ENCODE results near the gene SURF6. TPM values are rescaled to one million over a fixed set of nuclear protein-coding genes. Genes with fewer than 3 reads are reported as not detected.
A peak's percentile ranks its signal among the peaks of the same experiment; 100 is the strongest.

SURF6 gene
- total RNA-seq, 3 donors from 2014 or later: 23.7 to 24.7 (median 24.0) TPM

- intact Hi-C loops (cut with DNase I, micrococcal nuclease): no loop called here
- peak overlapping the region; percentile 95 for H3K4me3 ChIP-seq
- DNase-seq (no peak), ATAC-seq (no peak)
- no peaks in the 10 kb centered on the region for H3K9me3 ChIP-seq
- H3K36me3 ChIP-seq (ENCODE audit: low read depth): peaks cover 21% of the 10 kb centered on the region
- TF ChIP-seq, protein P1, sequence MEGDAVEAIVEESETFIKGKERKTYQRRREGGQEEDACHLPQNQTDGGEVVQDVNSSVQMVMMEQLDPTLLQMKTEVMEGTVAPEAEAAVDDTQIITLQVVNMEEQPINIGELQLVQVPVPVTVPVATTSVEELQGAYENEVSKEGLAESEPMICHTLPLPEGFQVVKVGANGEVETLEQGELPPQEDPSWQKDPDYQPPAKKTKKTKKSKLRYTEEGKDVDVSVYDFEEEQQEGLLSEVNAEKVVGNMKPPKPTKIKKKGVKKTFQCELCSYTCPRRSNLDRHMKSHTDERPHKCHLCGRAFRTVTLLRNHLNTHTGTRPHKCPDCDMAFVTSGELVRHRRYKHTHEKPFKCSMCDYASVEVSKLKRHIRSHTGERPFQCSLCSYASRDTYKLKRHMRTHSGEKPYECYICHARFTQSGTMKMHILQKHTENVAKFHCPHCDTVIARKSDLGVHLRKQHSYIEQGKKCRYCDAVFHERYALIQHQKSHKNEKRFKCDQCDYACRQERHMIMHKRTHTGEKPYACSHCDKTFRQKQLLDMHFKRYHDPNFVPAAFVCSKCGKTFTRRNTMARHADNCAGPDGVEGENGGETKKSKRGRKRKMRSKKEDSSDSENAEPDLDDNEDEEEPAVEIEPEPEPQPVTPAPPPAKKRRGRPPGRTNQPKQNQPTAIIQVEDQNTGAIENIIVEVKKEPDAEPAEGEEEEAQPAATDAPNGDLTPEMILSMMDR (IDR thresholded peaks at IDR 0.05): no peak
- H3K4me1 ChIP-seq (ENCODE audit: low read depth): peaks cover 19% of the 10 kb centered on the region
Measured at GRCh38 chr9:133348718-133349573, 13.0 kb upstream of the SURF6 start.

- peak; percentile 94 for ATAC-seq
- intact Hi-C loops (cut with DNase I, micrococcal nuclease): no loop called here
Measured at GRCh38 chr9:133347985-133348717, 12.2 kb upstream of the SURF6 start, which contains the start of the genes MED22 and RPL7A. MED22 (minus strand) TSS chr9:133348131; CDS start chr9:133346662, 1,469 bp downstream. RPL7A (plus strand) TSS chr9:133348218; CDS start chr9:133348244, 26 bp downstream.

DNA sequence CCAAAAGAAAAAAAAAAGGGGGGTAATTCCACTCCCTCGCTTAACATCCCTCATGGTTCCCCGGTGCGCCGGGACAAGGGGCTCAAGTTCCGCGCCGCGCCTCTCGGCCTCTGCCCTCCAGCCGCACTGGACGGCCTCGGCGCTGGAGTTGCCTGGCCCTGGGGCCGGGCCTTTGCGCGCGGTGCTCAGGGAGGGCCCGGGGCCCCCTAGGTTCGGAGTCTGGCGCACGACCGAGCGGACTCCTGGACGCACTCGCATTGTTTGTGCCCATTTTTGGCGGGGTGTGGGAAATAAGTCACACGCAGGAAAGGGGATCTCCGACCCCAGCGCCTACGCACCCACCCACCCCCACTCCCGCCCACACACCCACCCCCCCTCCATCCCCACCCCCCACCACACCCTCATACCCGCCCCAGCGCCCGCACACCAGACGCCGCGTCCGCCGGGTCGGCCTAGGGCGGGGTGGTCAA is 11.6 kb upstream of the SURF6 start:
- DNase-seq: peak in 2 of 3 donors; percentile 48 to 71
- peaks cover 20% of the 10 kb centered on the region for H3K36me3 ChIP-seq (ENCODE audit: low read depth)
- H3K4me1 ChIP-seq (ENCODE audit: low read depth): peaks cover 19% of the 10 kb centered on the region
- intact Hi-C loops (cut with DNase I, micrococcal nuclease): no loop called here
- H3K9me3 ChIP-seq: no peaks in the 10 kb centered on the region
- TF ChIP-seq, protein P1 (IDR thresholded peaks at IDR 0.05): no peak
- peak overlapping the region; percentile 95 for H3K4me3 ChIP-seq
- ATAC-seq: peak; percentile 69

More at GRCh38 chr9:133347985-133348717, 12.2 kb upstream of the SURF6 start, which contains the start of the genes MED22 and RPL7A:
- Histone ChIP-seq H3K36me3 (ENCODE audit: low read depth) (peaks cover 21% of the 10 kb centered on the region), H3K4me1 (ENCODE audit: low read depth) (peaks cover 19% of the 10 kb centered on the region), H3K9me3 (no peaks in the 10 kb centered on the region), H3K4me3 (peak within 1 kb of the TSS; percentile 95)
- TF ChIP-seq, protein P1 (IDR thresholded peaks at IDR 0.05): no peak
- DNase-seq: peak; percentile 94 to 98 (median 94)

GRCh38 chr9:133346021-133346785 is 10.2 kb upstream of the SURF6 start:
- no peak for ATAC-seq

More at GRCh38 chr9:133346021-133346785, 10.2 kb upstream of the SURF6 start:
- no peak for DNase-seq
- H3K4me3 ChIP-seq: no peak overlapping the region
- H3K9me3 ChIP-seq: no peaks in the 10 kb centered on the region
- H3K36me3 ChIP-seq (ENCODE audit: low read depth): peaks cover 14% of the 10 kb centered on the region
- intact Hi-C loops (cut with DNase I, micrococcal nuclease): no loop called here
- peaks cover 19% of the 10 kb centered on the region for H3K4me1 ChIP-seq (ENCODE audit: low read depth)
- TF ChIP-seq, protein P1 (IDR thresholded peaks at IDR 0.05): no peak
